HCT116 (cell line): ENCODE measurements around the gene GABRA4. TPM values are rescaled to one million over a fixed set of nuclear protein-coding genes. Genes with fewer than 3 reads are reported as not detected.

ENCODE experiments used
- ATAC-seq: fragments of 200-7000 bp; cut with Tn5 transposase; 2 replicates; pipeline ENCODE4 v1.9.1; 2020; ENCODE audit warnings: mild to moderate bottlenecking, moderate library complexity
- BruUV-seq: library from RNA; stranded (reverse); fragments of 400-500 nt; replicated peaks from 2 replicates; lab custom pipeline; 2021; lab: Mats Ljungman, UMichigan
- CTCF ChIA-PET: fragments of 300-600 bp; sonication (Branson Sonifier 250); formaldehyde crosslinking; loops from one replicate; lab custom pipeline; 2021; ENCODE audit warnings: antibody characterized with exemption; lab: Charles Lee
- POLR2A ChIA-PET: fragments of 300-600, 350-600 bp; sonication (Branson Sonifier 250); formaldehyde crosslinking; loops from one replicate; lab custom pipeline; 2021; ENCODE audit warnings: antibody characterized with exemption; lab: Charles Lee
- RAD21 ChIA-PET, 2 experiments: fragments of 300-600 bp; sonication (Branson Sonifier 250); formaldehyde crosslinking; loops; one replicate each; lab custom pipeline; 2023; ENCODE audit warnings: low total read pairs in 2 of 2; ENCODE audit not compliant: uncharacterized antibody in 2 of 2, unreplicated experiment in 2 of 2, low non-redundant PET in 1 of 2; lab: Charles Lee
- DNase-seq: peaks from one replicate; pipeline ENCODE4 v3.0.0-alpha.2; 2010; ENCODE audit warnings: low read depth, low spot score
- H2AFZ ChIP-seq: fragments of 200-600 bp; shearing (Covaris generic), sonication (generic); 2 replicates; pipeline ENCODE4 v1.6.1; 2017; ENCODE audit warnings: low read depth, mixed run types, mixed read lengths, antibody characterized with exemption, low read length; ENCODE audit not compliant: poor library complexity, severe bottlenecking
- H3K27ac ChIP-seq: 2 replicates; pipeline ENCODE4 v1.5.1; 2012; ENCODE audit warnings: low read depth, low read length
- H3K27me3 ChIP-seq: fragments of 200-600 bp; sonication (generic); 2 replicates; pipeline ENCODE4 v1.6.1; 2016; ENCODE audit warnings: mixed run types, low read length, mixed read lengths; ENCODE audit not compliant: insufficient read depth
- H3K36me3 ChIP-seq, 2 experiments: fragments of 200-500 bp in 1 of 2; fragments of 200-600 bp in 1 of 2; sonication (Bioruptor generic) in 1 of 2; sonication (generic) in 1 of 2; 2 replicates each; pipeline versions ENCODE4 v1.5.1 to v1.6.1; 2014 to 2016; ENCODE audit warnings: low read length in 2 of 2, inconsistent platforms in 1 of 2, mixed read lengths in 1 of 2, mixed run types in 1 of 2; ENCODE audit not compliant: insufficient read depth in 2 of 2, control insufficient read depth in 1 of 2
- H3K4me1 ChIP-seq, 2 experiments: fragments of 200-600 bp in 1 of 2; sonication (generic) in 1 of 2; 2 replicates each; pipeline versions ENCODE4 v1.5.1 to v1.6.1; 2012 to 2017; ENCODE audit warnings: low read length in 2 of 2, inconsistent platforms in 1 of 2, mild to moderate bottlenecking in 1 of 2, mixed read lengths in 1 of 2, mixed run types in 1 of 2, moderate library complexity in 1 of 2; ENCODE audit not compliant: insufficient read depth in 2 of 2, control insufficient read depth in 1 of 2
- H3K4me2 ChIP-seq: fragments of 200-600 bp; sonication (generic); 2 replicates; pipeline ENCODE4 v1.6.1; 2017; ENCODE audit warnings: mixed run types, low read length, mixed read lengths
- H3K4me3 ChIP-seq, 2 experiments: fragments of 200-600 bp in 1 of 2; sonication (generic) in 1 of 2; replicated peaks in 1 of 2; 2 replicates each; pipeline ENCODE4 v1.5.1; 2011 to 2016; ENCODE audit warnings: low read length in 2 of 2, control low read depth in 1 of 2, low read depth in 1 of 2, mild to moderate bottlenecking in 1 of 2, mixed read lengths in 1 of 2, mixed run types in 1 of 2
- H3K79me2 ChIP-seq: fragments of 200-600 bp; sonication (generic); 2 replicates; pipeline ENCODE4 v1.6.1; 2017; ENCODE audit warnings: mild to moderate bottlenecking, mixed run types, low read length, moderate library complexity, mixed read lengths; ENCODE audit not compliant: insufficient read depth
- H3K9ac ChIP-seq: fragments of 200-600 bp; sonication (generic); 2 replicates; pipeline ENCODE4 v1.6.1; 2016; ENCODE audit warnings: low read length, mixed read lengths
- H3K9me2 ChIP-seq: fragments of 200-600 bp; sonication (generic), shearing (Covaris generic); 2 replicates; pipeline ENCODE4 v1.6.1; 2017; ENCODE audit warnings: mixed run types, mild to moderate bottlenecking, moderate library complexity; ENCODE audit not compliant: insufficient read depth
- H3K9me3 ChIP-seq, 2 experiments: fragments of 200-500 bp in 1 of 2; fragments of 200-600 bp in 1 of 2; sonication (Bioruptor generic) in 1 of 2; sonication (generic) in 1 of 2; 2 replicates each; pipeline ENCODE4 v1.6.1; 2014 to 2017; ENCODE audit warnings: low read length in 2 of 2, mixed read lengths in 2 of 2, inconsistent platforms in 1 of 2, low read depth in 1 of 2, mild to moderate bottlenecking in 1 of 2, mixed run types in 1 of 2, moderate library complexity in 1 of 2; ENCODE audit not compliant: control insufficient read depth in 1 of 2, insufficient read depth in 1 of 2
- H4K20me1 ChIP-seq: fragments of 200-600 bp; sonication (generic), shearing (Covaris generic); 2 replicates; pipeline ENCODE4 v1.6.1; 2017; ENCODE audit warnings: mixed run types, mild to moderate bottlenecking, moderate library complexity; ENCODE audit not compliant: insufficient read depth
- CBX3 ChIP-seq: IDR thresholded peaks from 2 replicates; pipeline ENCODE4 v1.6.1; 2012; ENCODE audit warnings: low read depth
- EZH2phosphoT487 ChIP-seq: fragments of 200-600 bp; IDR thresholded peaks from 2 replicates; pipeline ENCODE4 v1.6.1; 2018; ENCODE audit warnings: antibody characterized with exemption, borderline replicate concordance
- FOSL1 ChIP-seq: IDR thresholded peaks from 2 replicates; pipeline ENCODE4 v1.6.1; 2012; ENCODE audit warnings: low read depth
- POLR2A ChIP-seq: IDR thresholded peaks from 2 replicates; pipeline ENCODE4 v1.7.0; 2011; ENCODE audit warnings: borderline replicate concordance; ENCODE audit not compliant: insufficient read depth, insufficient read length; ENCODE audit errors: extremely low read depth
- REST ChIP-seq: IDR thresholded peaks from 2 replicates; pipeline ENCODE4 v1.6.1; 2012; ENCODE audit warnings: low read depth
- SRF ChIP-seq: IDR thresholded peaks from 2 replicates; pipeline ENCODE4 v1.6.1; 2012; ENCODE audit warnings: low read depth
- TCF7L2 ChIP-seq: IDR thresholded peaks from 2 replicates; pipeline ENCODE4 v1.7.0; 2011; ENCODE audit warnings: borderline replicate concordance, inconsistent platforms; ENCODE audit not compliant: insufficient read depth, insufficient read length; ENCODE audit errors: extremely low read depth
- YY1 ChIP-seq: IDR thresholded peaks from 2 replicates; pipeline ENCODE4 v1.6.1; 2011; ENCODE audit warnings: low read length, low read depth, moderate library complexity, mild to moderate bottlenecking; ENCODE audit not compliant: insufficient replicate concordance; ENCODE audit errors: extremely low read depth
- ZFX ChIP-seq: fragments of 450-650 bp; IDR thresholded peaks from 2 replicates; pipeline ENCODE4 v1.6.1; 2017
- ZNF274 ChIP-seq: fragments of 200-500 bp; sonication (Bioruptor generic); IDR thresholded peaks from 2 replicates; pipeline ENCODE4 v1.6.1; 2014; ENCODE audit warnings: mild to moderate bottlenecking, low read depth, low read length, inconsistent platforms
- intact Hi-C: fragments of 100-400 bp; cut with micrococcal nuclease; formaldehyde crosslinking; loops from 2 replicates; pipeline ENCODE4 v1.10.0; 2022
- total RNA-seq: library from RNA; stranded (reverse); gene quantifications from one replicate; pipeline ENCODE4 v1.2.1, GENCODE V29; 2021; ENCODE audit not compliant: unreplicated experiment
- TF ChIP-seq, protein P1 (sequence below): IDR thresholded peaks from 2 replicates; pipeline ENCODE4 v1.6.1; 2012

GABRA4 gene
- total RNA-seq, 1 experiment from 2014 or later, result not detected

DNA sequence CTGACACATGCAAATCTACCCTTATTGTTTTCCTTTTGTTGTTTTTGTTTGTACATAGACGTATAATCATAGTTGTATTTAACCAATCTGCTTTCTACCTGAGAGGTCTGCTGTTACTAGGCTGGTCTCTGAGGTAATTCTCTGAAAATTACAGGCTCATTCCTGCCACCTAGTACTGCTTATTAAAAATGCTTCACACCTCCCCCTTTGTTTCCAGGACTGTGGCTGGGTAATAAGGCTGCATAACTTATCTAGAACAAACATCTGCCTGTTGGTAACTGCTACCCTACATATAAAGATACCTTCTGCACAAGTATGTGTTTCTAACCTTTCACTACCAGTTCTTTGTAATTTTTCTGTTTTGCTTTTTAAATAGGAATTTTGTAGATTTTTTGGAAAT is 118.6 kb downstream of the GABRA4 start:
- Histone ChIP-seq H3K9me2 (no peaks in the 10 kb centered on the region), H3K4me2 (no peak overlapping the region), H3K27me3 (no peaks in the 10 kb centered on the region), H3K4me3 (no peak overlapping the region), H2AFZ (no peak overlapping the region), H3K27ac (no peak overlapping the region), H3K79me2 (no peaks in the 10 kb centered on the region), H3K9ac (no peak overlapping the region), H3K36me3 (no peaks in the 10 kb centered on the region), H4K20me1 (no peaks in the 10 kb centered on the region), H3K4me1 (no peaks in the 10 kb centered on the region), H3K9me3 (peaks cover 3 to 4% of the 10 kb centered on the region in 2 experiments; a peak in 1 of 4 replicates)
- ATAC-seq (no peak), DNase-seq (no peak)
- BruUV-seq, result no TSS peak
- RAD21 ChIA-PET, result no interaction called here
- TF ChIP-seq FOSL1 (no peak), ZNF274 (no peak), TCF7L2 (no peak), YY1 (no peak), POLR2A (no peak), SRF (no peak), ZFX (no peak), CBX3 (no peak), REST (no peak), EZH2phosphoT487 (no peak)
- TF ChIP-seq, protein P1, sequence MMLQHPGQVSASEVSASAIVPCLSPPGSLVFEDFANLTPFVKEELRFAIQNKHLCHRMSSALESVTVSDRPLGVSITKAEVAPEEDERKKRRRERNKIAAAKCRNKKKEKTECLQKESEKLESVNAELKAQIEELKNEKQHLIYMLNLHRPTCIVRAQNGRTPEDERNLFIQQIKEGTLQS, result no peak
- intact Hi-C loops, result no loop called here
- CTCF ChIA-PET, result no interaction called here
- POLR2A ChIA-PET, result no interaction called here
